GM12873 (cell line): Measurements from ENCODE around the gene ANK2.

Experiments
- TF ChIP-seq, protein P1 (sequence below): IDR thresholded peaks from 2 replicates; pipeline ENCODE4 v1.5.1; 2012; ENCODE audit warnings: low read depth, mild to moderate bottlenecking, moderate library complexity, low read length, control low read depth; ENCODE audit not compliant: insufficient read depth; ENCODE audit errors: missing control alignments

Gene ANK2

DNA sequence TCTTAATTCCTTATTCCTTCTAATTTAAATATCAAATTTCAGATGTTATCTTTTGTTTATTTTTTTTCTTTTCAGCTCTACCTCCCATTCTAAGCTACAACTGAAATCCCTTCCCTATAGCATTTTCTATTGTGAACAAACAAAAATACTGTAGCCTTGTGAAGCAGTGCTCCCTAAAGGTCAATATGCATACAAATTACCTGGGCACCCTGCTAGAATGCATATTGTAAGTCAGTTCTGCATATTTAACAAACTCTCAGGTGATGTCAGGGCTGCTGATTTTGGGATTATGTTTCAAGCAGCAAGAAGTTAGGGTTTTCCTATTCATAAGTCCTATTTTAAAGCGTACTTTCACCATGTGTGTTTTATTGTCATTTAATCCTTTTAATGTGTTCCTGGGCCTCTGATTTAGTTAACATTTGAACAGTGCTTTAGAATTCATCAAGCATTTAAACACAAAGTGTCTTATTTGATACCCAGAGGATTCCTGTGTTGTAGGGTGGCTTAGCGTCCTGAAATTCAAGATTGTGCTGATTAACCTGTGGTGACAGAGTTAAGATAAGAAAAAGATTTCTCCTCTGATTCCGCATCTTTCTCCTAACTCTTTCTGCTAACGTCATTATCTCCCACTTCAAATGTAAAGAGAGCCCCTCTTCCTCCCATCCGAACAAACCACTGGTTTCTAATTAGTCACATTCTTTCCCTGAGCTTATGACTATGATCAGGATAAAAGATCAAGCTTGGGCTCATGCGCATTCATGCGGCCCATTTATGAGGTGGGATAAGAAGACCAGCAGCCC, 221.3 kb downstream of the ANK2 start:
- TF ChIP-seq, protein P1, sequence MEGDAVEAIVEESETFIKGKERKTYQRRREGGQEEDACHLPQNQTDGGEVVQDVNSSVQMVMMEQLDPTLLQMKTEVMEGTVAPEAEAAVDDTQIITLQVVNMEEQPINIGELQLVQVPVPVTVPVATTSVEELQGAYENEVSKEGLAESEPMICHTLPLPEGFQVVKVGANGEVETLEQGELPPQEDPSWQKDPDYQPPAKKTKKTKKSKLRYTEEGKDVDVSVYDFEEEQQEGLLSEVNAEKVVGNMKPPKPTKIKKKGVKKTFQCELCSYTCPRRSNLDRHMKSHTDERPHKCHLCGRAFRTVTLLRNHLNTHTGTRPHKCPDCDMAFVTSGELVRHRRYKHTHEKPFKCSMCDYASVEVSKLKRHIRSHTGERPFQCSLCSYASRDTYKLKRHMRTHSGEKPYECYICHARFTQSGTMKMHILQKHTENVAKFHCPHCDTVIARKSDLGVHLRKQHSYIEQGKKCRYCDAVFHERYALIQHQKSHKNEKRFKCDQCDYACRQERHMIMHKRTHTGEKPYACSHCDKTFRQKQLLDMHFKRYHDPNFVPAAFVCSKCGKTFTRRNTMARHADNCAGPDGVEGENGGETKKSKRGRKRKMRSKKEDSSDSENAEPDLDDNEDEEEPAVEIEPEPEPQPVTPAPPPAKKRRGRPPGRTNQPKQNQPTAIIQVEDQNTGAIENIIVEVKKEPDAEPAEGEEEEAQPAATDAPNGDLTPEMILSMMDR = no peak

DNA sequence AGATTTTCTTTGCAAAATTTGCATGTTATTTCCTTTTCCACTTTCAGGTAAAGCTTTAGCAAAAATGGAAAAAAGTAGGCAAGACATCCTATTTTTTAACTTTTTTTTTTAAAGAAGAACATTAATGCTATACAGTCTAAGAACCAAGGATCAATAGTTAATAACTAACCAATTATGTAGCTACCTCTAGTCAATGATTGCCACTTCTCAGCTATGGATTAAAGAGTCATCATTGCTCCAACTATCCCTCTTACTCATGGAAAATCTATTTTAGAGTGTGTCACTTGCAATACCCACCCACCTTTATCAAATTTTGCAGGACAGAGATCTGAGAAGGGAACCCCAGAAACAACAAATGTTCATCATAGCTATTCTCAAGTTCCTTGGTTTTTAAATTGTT, 223.1 kb downstream of the ANK2 start:
- TF ChIP-seq, protein P1 = no peak

DNA sequence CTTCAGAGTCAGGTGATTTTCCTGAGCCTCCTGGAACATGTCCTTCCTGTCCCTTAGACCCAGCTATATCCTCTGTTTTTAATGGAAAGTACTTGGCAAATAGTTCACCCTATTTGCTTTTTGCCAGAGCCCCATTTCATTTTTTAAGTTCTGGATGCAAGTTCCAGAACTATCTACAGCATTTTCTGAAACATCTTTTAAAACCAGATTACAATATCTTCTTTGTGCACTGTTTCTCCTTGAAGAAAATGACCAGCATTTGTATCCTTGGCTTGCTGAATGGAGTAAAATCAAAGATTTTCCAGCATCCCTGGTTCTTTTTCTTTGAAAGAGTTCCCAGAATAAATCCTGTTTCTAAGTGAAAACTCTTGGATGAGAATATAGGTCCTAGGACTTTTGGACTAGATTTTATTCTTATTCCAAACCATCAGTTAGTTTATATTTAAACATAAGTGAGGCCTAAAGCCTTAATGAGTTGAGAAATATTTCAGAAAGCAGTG, 224.3 kb downstream of the ANK2 start:
- TF ChIP-seq, protein P1 = no peak

DNA sequence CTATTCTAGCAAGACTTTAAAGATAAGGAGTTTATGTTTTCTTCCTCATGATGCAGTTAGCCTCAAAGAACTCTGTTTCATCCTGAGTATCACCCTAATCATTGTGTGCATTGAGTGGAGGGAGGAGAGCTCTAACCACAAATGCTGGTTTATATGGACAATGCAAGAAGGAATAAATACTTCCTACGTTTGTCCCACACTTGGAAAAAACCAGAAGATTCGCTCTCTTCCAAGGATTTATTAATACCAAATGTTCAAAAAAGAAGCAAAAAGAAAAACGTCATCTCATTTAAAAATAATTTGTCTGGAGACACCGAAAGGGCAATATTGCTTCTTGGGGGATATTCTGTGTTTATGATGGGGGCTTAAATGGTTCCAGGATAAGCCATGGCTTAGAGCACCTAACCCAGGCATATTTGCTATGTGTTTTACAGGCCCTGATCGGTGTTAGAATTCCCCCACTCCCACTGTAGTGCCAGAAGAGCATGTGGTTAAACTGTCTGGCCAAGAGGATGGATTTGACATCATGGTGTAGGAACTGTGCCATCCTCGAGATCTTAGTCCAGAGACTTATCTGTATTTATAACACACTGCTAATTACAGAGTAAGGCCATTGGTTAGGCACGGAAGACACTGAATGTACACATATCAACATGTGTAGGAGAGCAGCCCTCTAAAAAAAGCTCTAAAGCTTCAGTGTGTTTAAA, 227.2 kb downstream of the ANK2 start:
- TF ChIP-seq, protein P1 = no peak

DNA sequence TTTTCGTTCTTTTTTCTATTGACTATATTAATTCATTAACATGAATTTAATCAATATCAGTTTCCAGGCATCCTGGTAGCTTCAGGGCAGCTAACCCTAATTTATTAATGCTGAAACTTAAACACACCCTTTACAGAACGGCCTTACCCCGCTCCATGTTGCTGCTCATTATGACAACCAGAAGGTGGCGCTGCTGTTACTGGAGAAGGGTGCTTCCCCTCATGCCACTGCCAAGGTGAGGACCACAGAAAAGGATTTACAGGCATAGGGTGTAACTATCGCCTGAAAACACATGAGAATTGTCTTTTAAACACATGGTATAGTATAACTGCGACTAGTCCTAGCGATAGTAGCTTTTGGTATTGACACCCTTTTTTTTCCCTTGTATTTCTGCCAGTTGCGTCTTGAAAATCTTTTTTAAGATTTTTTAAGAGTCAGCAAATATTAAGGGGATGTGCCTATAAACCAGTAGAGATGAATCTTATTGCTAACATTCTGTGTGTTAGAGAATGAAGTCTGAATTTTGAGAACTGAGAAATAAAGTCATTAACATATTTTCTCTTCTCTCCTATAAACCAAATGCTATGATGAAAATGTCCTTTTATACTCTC, 229.0 kb downstream of the ANK2 start:
- TF ChIP-seq, protein P1 = peak; percentile 89

DNA sequence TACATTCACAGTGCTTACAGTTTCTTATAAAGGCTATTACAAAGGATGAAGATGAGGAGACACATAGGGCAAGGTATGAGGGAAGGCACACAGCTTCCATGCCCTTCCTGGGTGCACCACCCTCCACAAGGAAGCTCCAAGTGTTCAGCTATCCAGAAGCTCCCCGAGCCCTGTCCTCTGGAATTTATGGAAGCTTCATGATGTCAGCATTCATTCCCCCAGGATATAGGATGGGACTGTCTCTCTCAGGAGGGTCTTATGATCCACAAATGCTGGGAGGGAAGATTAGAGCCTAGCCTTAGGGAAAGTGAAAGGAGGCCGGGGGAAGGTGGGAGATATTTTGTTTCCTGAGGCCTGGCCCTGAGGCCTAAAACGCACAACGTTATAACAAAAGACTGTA, 236.0 kb downstream of the ANK2 start:
- TF ChIP-seq, protein P1 = no peak

DNA sequence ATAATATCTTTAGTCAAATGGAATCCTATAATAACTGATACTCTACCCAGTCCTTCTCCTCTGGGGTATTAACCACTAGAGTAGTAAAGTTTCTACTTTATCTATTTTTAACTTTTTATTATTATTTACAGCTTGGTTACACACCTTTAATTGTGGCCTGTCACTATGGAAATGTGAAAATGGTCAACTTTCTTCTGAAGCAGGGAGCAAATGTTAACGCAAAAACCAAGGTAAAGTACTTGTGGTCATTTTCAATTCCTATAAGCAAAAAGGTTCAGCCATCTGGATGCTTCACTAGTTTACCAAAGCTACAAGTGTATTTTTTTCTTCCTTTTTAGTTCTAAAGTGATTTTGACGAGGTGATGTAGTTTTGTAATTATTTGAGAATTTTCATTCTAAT, 238.8 kb downstream of the ANK2 start:
- TF ChIP-seq, protein P1 = no peak
